HCT116 (cell line): Measurements from ENCODE around the gene VANGL1. TPM values are rescaled to one million over a fixed set of nuclear protein-coding genes. Genes with fewer than 3 reads are reported as not detected.

Source experiments
- ATAC-seq: fragments of 200-7000 bp; cut with Tn5 transposase; 2 replicates; pipeline ENCODE4 v1.9.1; 2020; ENCODE audit warnings: mild to moderate bottlenecking, moderate library complexity
- BruUV-seq: library from RNA; stranded (reverse); fragments of 400-500 nt; replicated peaks from 2 replicates; lab custom pipeline; 2021; lab: Mats Ljungman, UMichigan
- CTCF ChIA-PET: fragments of 300-600 bp; sonication (Branson Sonifier 250); formaldehyde crosslinking; loops from one replicate; lab custom pipeline; 2021; ENCODE audit warnings: antibody characterized with exemption; lab: Charles Lee
- POLR2A ChIA-PET: fragments of 300-600, 350-600 bp; sonication (Branson Sonifier 250); formaldehyde crosslinking; loops from one replicate; lab custom pipeline; 2021; ENCODE audit warnings: antibody characterized with exemption; lab: Charles Lee
- RAD21 ChIA-PET, 2 experiments: fragments of 300-600 bp; sonication (Branson Sonifier 250); formaldehyde crosslinking; loops; one replicate each; lab custom pipeline; 2023; ENCODE audit warnings: low total read pairs in 2 of 2; ENCODE audit not compliant: uncharacterized antibody in 2 of 2, unreplicated experiment in 2 of 2, low non-redundant PET in 1 of 2; lab: Charles Lee
- DNase-seq: peaks from one replicate; pipeline ENCODE4 v3.0.0-alpha.2; 2010; ENCODE audit warnings: low read depth, low spot score
- H2AFZ ChIP-seq: fragments of 200-600 bp; shearing (Covaris generic), sonication (generic); 2 replicates; pipeline ENCODE4 v1.6.1; 2017; ENCODE audit warnings: low read depth, mixed run types, mixed read lengths, antibody characterized with exemption, low read length; ENCODE audit not compliant: poor library complexity, severe bottlenecking
- H3K27ac ChIP-seq: 2 replicates; pipeline ENCODE4 v1.5.1; 2012; ENCODE audit warnings: low read depth, low read length
- H3K27me3 ChIP-seq: fragments of 200-600 bp; sonication (generic); 2 replicates; pipeline ENCODE4 v1.6.1; 2016; ENCODE audit warnings: mixed run types, low read length, mixed read lengths; ENCODE audit not compliant: insufficient read depth
- H3K36me3 ChIP-seq, 2 experiments: fragments of 200-500 bp in 1 of 2; fragments of 200-600 bp in 1 of 2; sonication (Bioruptor generic) in 1 of 2; sonication (generic) in 1 of 2; 2 replicates each; pipeline versions ENCODE4 v1.5.1 to v1.6.1; 2014 to 2016; ENCODE audit warnings: low read length in 2 of 2, inconsistent platforms in 1 of 2, mixed read lengths in 1 of 2, mixed run types in 1 of 2; ENCODE audit not compliant: insufficient read depth in 2 of 2, control insufficient read depth in 1 of 2
- H3K4me1 ChIP-seq, 2 experiments: fragments of 200-600 bp in 1 of 2; sonication (generic) in 1 of 2; 2 replicates each; pipeline versions ENCODE4 v1.5.1 to v1.6.1; 2012 to 2017; ENCODE audit warnings: low read length in 2 of 2, inconsistent platforms in 1 of 2, mild to moderate bottlenecking in 1 of 2, mixed read lengths in 1 of 2, mixed run types in 1 of 2, moderate library complexity in 1 of 2; ENCODE audit not compliant: insufficient read depth in 2 of 2, control insufficient read depth in 1 of 2
- H3K4me2 ChIP-seq: fragments of 200-600 bp; sonication (generic); 2 replicates; pipeline ENCODE4 v1.6.1; 2017; ENCODE audit warnings: mixed run types, low read length, mixed read lengths
- H3K4me3 ChIP-seq, 2 experiments: fragments of 200-600 bp in 1 of 2; sonication (generic) in 1 of 2; replicated peaks in 1 of 2; 2 replicates each; pipeline ENCODE4 v1.5.1; 2011 to 2016; ENCODE audit warnings: low read length in 2 of 2, control low read depth in 1 of 2, low read depth in 1 of 2, mild to moderate bottlenecking in 1 of 2, mixed read lengths in 1 of 2, mixed run types in 1 of 2
- H3K79me2 ChIP-seq: fragments of 200-600 bp; sonication (generic); 2 replicates; pipeline ENCODE4 v1.6.1; 2017; ENCODE audit warnings: mild to moderate bottlenecking, mixed run types, low read length, moderate library complexity, mixed read lengths; ENCODE audit not compliant: insufficient read depth
- H3K9ac ChIP-seq: fragments of 200-600 bp; sonication (generic); 2 replicates; pipeline ENCODE4 v1.6.1; 2016; ENCODE audit warnings: low read length, mixed read lengths
- H3K9me2 ChIP-seq: fragments of 200-600 bp; sonication (generic), shearing (Covaris generic); 2 replicates; pipeline ENCODE4 v1.6.1; 2017; ENCODE audit warnings: mixed run types, mild to moderate bottlenecking, moderate library complexity; ENCODE audit not compliant: insufficient read depth
- H3K9me3 ChIP-seq, 2 experiments: fragments of 200-500 bp in 1 of 2; fragments of 200-600 bp in 1 of 2; sonication (Bioruptor generic) in 1 of 2; sonication (generic) in 1 of 2; 2 replicates each; pipeline ENCODE4 v1.6.1; 2014 to 2017; ENCODE audit warnings: low read length in 2 of 2, mixed read lengths in 2 of 2, inconsistent platforms in 1 of 2, low read depth in 1 of 2, mild to moderate bottlenecking in 1 of 2, mixed run types in 1 of 2, moderate library complexity in 1 of 2; ENCODE audit not compliant: control insufficient read depth in 1 of 2, insufficient read depth in 1 of 2
- H4K20me1 ChIP-seq: fragments of 200-600 bp; sonication (generic), shearing (Covaris generic); 2 replicates; pipeline ENCODE4 v1.6.1; 2017; ENCODE audit warnings: mixed run types, mild to moderate bottlenecking, moderate library complexity; ENCODE audit not compliant: insufficient read depth
- CBX3 ChIP-seq: IDR thresholded peaks from 2 replicates; pipeline ENCODE4 v1.6.1; 2012; ENCODE audit warnings: low read depth
- EGR1 ChIP-seq: IDR thresholded peaks from 2 replicates; pipeline ENCODE4 v1.6.1; 2012; ENCODE audit warnings: low read depth
- ELF1 ChIP-seq: IDR thresholded peaks from 2 replicates; pipeline ENCODE4 v1.6.1; 2012; ENCODE audit warnings: low read depth, borderline replicate concordance
- EZH2 ChIP-seq: fragments of 200-600 bp; sonication (generic); IDR thresholded peaks from 2 replicates; pipeline ENCODE4 v1.6.1; 2017; ENCODE audit warnings: antibody characterized with exemption, mixed run types
- EZH2phosphoT487 ChIP-seq: fragments of 200-600 bp; IDR thresholded peaks from 2 replicates; pipeline ENCODE4 v1.6.1; 2018; ENCODE audit warnings: antibody characterized with exemption, borderline replicate concordance
- FOSL1 ChIP-seq: IDR thresholded peaks from 2 replicates; pipeline ENCODE4 v1.6.1; 2012; ENCODE audit warnings: low read depth
- SRF ChIP-seq: IDR thresholded peaks from 2 replicates; pipeline ENCODE4 v1.6.1; 2012; ENCODE audit warnings: low read depth
- TCF7L2 ChIP-seq: IDR thresholded peaks from 2 replicates; pipeline ENCODE4 v1.7.0; 2011; ENCODE audit warnings: borderline replicate concordance, inconsistent platforms; ENCODE audit not compliant: insufficient read depth, insufficient read length; ENCODE audit errors: extremely low read depth
- YY1 ChIP-seq: IDR thresholded peaks from 2 replicates; pipeline ENCODE4 v1.6.1; 2011; ENCODE audit warnings: low read length, low read depth, moderate library complexity, mild to moderate bottlenecking; ENCODE audit not compliant: insufficient replicate concordance; ENCODE audit errors: extremely low read depth
- ZNF274 ChIP-seq: fragments of 200-500 bp; sonication (Bioruptor generic); IDR thresholded peaks from 2 replicates; pipeline ENCODE4 v1.6.1; 2014; ENCODE audit warnings: mild to moderate bottlenecking, low read depth, low read length, inconsistent platforms
- intact Hi-C: fragments of 100-400 bp; cut with micrococcal nuclease; formaldehyde crosslinking; loops from 2 replicates; pipeline ENCODE4 v1.10.0; 2022
- total RNA-seq: library from RNA; stranded (reverse); gene quantifications from one replicate; pipeline ENCODE4 v1.2.1, GENCODE V29; 2021; ENCODE audit not compliant: unreplicated experiment
- TF ChIP-seq, protein P1 (sequence below): IDR thresholded peaks from 2 replicates; pipeline ENCODE4 v1.6.1; 2011; ENCODE audit warnings: mild to moderate bottlenecking, low read length, moderate library complexity; ENCODE audit not compliant: insufficient replicate concordance; ENCODE audit errors: extremely low read depth
- TF ChIP-seq, protein P2 (sequence below): IDR thresholded peaks from 2 replicates; pipeline ENCODE4 v1.6.1; 2012
- TF ChIP-seq, protein P3 (sequence below): IDR thresholded peaks from 2 replicates; pipeline ENCODE4 v1.6.1; 2012
- TF ChIP-seq, protein P4 (sequence below), 3 experiments: fragments of 200-600 bp in 1 of 3; sonication (generic) in 1 of 3; IDR thresholded peaks in 2 of 3; conservative IDR thresholded peaks in 1 of 3; 2 replicates each; pipeline ENCODE4 v1.5.1; 2012 to 2017; ENCODE audit warnings: low read depth in 2 of 3, low read length in 2 of 3, antibody characterized with exemption in 1 of 3, borderline replicate concordance in 1 of 3, control low read depth in 1 of 3, mild to moderate bottlenecking in 1 of 3, mixed read lengths in 1 of 3, mixed run types in 1 of 3, moderate library complexity in 1 of 3; ENCODE audit not compliant: insufficient read depth in 1 of 3

VANGL1 gene
- total RNA-seq, 1 experiment from 2014 or later = 23.5 TPM

DNA sequence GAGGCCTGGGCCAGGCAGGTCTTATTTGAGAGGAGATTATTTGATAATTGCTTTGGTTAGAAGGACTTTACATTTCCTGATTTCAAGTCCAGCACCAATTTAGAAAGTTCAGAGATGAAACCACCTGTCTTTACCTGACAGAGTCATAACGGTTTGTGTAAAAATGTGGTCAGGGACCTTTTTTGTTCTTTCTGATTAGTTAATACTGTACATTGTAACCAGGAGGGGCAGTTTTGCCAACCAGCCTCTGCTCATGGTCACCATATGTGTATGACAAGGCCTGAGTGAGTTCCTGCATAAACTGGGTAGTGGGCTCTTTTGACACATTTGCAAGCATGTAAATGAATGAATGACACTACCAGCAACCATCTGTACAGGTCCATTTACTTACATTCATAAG, 55.8 kb downstream of the VANGL1 start:
- intact Hi-C loops = no loop called here
- ChIA-PET RAD21 (no interaction called here), CTCF (no interaction called here), POLR2A (no interaction called here)
- Histone ChIP-seq H3K36me3 (peaks cover under 1 to 4% of the 10 kb centered on the region in 2 experiments; a peak in 1 of 4 replicates), H3K4me2 (no peak overlapping the region), H3K27ac (no peak overlapping the region), H3K27me3 (no peaks in the 10 kb centered on the region), H2AFZ (no peak overlapping the region), H3K9me3 (no peaks in the 10 kb centered on the region), H3K4me1 (no peaks in the 10 kb centered on the region), H3K79me2 (no peaks in the 10 kb centered on the region), H3K9me2 (no peaks in the 10 kb centered on the region), H3K4me3 (no peak overlapping the region), H4K20me1 (no peaks in the 10 kb centered on the region), H3K9ac (no peak overlapping the region)
- ATAC-seq = no peak
- DNase-seq = no peak
- no TSS peak for BruUV-seq
- TF ChIP-seq CBX3 = no peak
- TF ChIP-seq ELF1 = no peak
- TF ChIP-seq YY1 = no peak
- no peak for TF ChIP-seq EGR1
- TF ChIP-seq SRF = no peak
- TF ChIP-seq, protein P1, sequence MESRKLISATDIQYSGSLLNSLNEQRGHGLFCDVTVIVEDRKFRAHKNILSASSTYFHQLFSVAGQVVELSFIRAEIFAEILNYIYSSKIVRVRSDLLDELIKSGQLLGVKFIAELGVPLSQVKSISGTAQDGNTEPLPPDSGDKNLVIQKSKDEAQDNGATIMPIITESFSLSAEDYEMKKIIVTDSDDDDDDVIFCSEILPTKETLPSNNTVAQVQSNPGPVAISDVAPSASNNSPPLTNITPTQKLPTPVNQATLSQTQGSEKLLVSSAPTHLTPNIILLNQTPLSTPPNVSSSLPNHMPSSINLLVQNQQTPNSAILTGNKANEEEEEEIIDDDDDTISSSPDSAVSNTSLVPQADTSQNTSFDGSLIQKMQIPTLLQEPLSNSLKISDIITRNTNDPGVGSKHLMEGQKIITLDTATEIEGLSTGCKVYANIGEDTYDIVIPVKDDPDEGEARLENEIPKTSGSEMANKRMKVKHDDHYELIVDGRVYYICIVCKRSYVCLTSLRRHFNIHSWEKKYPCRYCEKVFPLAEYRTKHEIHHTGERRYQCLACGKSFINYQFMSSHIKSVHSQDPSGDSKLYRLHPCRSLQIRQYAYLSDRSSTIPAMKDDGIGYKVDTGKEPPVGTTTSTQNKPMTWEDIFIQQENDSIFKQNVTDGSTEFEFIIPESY = no peak
- no peak for TF ChIP-seq EZH2
- TF ChIP-seq, protein P2, sequence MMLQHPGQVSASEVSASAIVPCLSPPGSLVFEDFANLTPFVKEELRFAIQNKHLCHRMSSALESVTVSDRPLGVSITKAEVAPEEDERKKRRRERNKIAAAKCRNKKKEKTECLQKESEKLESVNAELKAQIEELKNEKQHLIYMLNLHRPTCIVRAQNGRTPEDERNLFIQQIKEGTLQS = no peak
- TF ChIP-seq, protein P3, sequence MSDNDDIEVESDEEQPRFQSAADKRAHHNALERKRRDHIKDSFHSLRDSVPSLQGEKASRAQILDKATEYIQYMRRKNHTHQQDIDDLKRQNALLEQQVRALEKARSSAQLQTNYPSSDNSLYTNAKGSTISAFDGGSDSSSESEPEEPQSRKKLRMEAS = no peak
- no peak for TF ChIP-seq EZH2phosphoT487
- TF ChIP-seq, protein P4, sequence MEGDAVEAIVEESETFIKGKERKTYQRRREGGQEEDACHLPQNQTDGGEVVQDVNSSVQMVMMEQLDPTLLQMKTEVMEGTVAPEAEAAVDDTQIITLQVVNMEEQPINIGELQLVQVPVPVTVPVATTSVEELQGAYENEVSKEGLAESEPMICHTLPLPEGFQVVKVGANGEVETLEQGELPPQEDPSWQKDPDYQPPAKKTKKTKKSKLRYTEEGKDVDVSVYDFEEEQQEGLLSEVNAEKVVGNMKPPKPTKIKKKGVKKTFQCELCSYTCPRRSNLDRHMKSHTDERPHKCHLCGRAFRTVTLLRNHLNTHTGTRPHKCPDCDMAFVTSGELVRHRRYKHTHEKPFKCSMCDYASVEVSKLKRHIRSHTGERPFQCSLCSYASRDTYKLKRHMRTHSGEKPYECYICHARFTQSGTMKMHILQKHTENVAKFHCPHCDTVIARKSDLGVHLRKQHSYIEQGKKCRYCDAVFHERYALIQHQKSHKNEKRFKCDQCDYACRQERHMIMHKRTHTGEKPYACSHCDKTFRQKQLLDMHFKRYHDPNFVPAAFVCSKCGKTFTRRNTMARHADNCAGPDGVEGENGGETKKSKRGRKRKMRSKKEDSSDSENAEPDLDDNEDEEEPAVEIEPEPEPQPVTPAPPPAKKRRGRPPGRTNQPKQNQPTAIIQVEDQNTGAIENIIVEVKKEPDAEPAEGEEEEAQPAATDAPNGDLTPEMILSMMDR (IDR thresholded peaks at IDR 0.05 in 2 of 3, conservative IDR thresholded peaks at IDR 0.05 in 1 of 3; ENCODE audit: borderline replicate concordance in 1 of 3, insufficient read depth in 1 of 3, low read depth in 2 of 3, low read length in 2 of 3) = no peak
- TF ChIP-seq ZNF274 = no peak
- TF ChIP-seq TCF7L2 = no peak
- TF ChIP-seq FOSL1 = no peak
